ENCODE measurements around the gene CAV2. TPM values are rescaled to one million over a fixed set of nuclear protein-coding genes. Genes with fewer than 3 reads are reported as not detected.

The CAV2 gene
- total RNA-seq, 4 donors from 2014 or later: 125 to 148 (median 129) TPM

DNA sequence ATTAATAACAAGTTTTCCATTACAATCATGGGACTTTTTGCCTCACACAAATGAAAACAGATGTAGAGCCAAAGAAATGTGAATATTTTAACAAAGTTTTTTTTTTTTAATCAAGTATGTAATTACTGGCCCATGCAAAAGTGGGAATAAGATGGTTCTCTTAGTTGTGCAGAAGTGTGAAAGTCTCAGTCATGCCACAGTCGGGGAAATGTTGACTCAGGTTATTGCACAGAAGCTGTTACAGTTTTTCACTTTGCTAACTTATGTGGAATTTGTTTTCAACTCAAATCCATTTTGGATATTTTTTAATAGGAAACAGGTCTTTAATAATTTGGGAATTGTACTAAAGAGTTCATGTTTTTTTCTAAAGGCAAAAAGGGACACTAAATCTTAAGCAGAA, 44.0 kb upstream of the CAV2 start:
- TF ChIP-seq, protein P1, sequence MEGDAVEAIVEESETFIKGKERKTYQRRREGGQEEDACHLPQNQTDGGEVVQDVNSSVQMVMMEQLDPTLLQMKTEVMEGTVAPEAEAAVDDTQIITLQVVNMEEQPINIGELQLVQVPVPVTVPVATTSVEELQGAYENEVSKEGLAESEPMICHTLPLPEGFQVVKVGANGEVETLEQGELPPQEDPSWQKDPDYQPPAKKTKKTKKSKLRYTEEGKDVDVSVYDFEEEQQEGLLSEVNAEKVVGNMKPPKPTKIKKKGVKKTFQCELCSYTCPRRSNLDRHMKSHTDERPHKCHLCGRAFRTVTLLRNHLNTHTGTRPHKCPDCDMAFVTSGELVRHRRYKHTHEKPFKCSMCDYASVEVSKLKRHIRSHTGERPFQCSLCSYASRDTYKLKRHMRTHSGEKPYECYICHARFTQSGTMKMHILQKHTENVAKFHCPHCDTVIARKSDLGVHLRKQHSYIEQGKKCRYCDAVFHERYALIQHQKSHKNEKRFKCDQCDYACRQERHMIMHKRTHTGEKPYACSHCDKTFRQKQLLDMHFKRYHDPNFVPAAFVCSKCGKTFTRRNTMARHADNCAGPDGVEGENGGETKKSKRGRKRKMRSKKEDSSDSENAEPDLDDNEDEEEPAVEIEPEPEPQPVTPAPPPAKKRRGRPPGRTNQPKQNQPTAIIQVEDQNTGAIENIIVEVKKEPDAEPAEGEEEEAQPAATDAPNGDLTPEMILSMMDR (IDR thresholded peaks at IDR 0.05): no peak
- TF ChIP-seq POLR2A (IDR thresholded peaks at IDR 0.05; ENCODE audit: low read depth): no peak
- no peak for TF ChIP-seq POLR2AphosphoS5 (IDR thresholded peaks at IDR 0.05)
- TF ChIP-seq EP300 (IDR thresholded peaks at IDR 0.05): no peak
- no peak for DNase-seq (ENCODE audit: extremely low spot score)
- Histone ChIP-seq H3K36me3 (no peaks in the 10 kb centered on the region), H3K27ac (replicated peaks in 1 of 4) (no peak overlapping the region), H3K27me3 (no peaks in the 10 kb centered on the region), H3K4me1 (peaks cover 0 to 7% (median 2%) of the 10 kb centered on the region in 4 donors), H3K4me3 (no peak overlapping the region), H3K9me3 (no peaks in the 10 kb centered on the region)
- 69% methylated on average over 1 of the region's 1 CpG for WGBS
- intact Hi-C loops (cut with DNase I): no loop called here

DNA sequence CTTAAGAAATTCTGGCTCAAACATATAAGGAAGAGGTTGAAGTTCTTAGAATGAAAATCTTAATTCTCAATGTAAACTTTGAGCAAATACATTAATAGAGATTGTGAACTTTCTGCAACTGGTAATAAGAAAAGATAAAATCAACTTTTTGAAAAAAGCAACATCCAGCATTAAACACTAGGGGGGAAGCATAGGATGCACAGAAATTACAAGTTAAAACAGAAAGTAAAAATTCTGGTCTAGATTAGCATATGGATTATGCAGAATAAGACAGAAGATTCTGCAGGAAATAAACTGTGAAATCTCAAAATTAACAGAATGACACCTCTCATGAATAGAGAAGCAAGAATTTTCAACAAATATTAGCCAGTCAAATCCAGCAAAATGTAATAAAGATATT, 38.0 kb upstream of the CAV2 start:
- TF ChIP-seq POLR2AphosphoS5 (IDR thresholded peaks at IDR 0.05) (no peak), POLR2A (IDR thresholded peaks at IDR 0.05; ENCODE audit: low read depth) (no peak), EP300 (IDR thresholded peaks at IDR 0.05) (no peak)
- TF ChIP-seq, protein P1 (IDR thresholded peaks at IDR 0.05): no peak
- intact Hi-C loops (cut with DNase I): no loop called here
- no peak overlapping the region for H3K4me3 ChIP-seq

DNA sequence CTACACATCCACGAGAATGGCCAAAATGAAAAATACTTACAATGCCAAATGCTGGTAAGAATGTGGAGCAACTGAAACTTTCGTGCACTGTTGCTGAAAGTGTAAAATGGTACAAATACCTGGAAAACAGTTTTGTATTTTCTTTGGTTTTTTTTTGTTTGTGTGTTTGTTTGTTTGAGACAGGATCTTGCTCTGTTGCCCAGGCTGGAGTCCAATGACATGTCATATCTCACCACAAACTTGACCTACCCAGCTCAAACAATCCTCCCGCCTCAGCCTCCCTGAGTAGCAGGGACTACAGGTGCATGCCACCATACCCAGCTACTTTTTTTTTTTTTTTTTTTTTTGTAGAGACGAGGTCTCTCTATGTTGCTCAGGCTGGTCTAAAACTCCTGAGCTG, 35.6 kb upstream of the CAV2 start:
- WGBS: 93% methylated on average over 4 of the region's 4 CpGs
- H3K4me3 ChIP-seq: no peak overlapping the region
- no peaks in the 10 kb centered on the region for H3K27me3 ChIP-seq

More for the DNA sequence above, 38.0 kb upstream of the CAV2 start:
- Histone ChIP-seq H3K27ac (replicated peaks in 1 of 4) (no peak overlapping the region), H3K9me3 (no peaks in the 10 kb centered on the region), H3K27me3 (no peaks in the 10 kb centered on the region), H3K4me1 (peaks cover 7 to 12% (median 8%) of the 10 kb centered on the region in 4 donors), H3K36me3 (no peaks in the 10 kb centered on the region)
- no peak for DNase-seq (ENCODE audit: extremely low spot score)

DNA sequence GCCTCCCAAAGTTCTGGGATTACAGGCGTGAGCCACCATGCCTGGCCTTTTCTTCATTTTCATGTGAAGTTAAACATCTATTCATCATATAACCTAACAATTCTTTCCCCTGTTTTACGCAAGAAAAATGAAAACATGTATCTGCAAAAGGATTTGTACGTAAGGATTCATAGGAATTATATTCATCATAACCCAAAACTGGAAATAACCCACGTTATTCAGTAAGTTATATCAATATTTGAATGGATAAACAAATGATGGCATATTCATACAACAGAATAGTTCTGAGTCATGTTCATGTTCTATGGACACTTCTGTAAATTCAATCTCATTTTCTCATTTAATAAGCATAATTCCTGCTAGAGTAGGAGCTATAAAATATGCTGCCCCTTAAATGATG, 35.2 kb upstream of the CAV2 start:
- Histone ChIP-seq H3K36me3 (no peaks in the 10 kb centered on the region), H3K4me3 (no peak overlapping the region), H3K4me1 (peaks cover 8 to 14% (median 11%) of the 10 kb centered on the region in 4 donors), H3K27ac (replicated peaks in 1 of 4) (no peak overlapping the region), H3K9me3 (no peaks in the 10 kb centered on the region), H3K27me3 (no peaks in the 10 kb centered on the region)
- 76% methylated on average over 4 of the region's 4 CpGs for WGBS
- TF ChIP-seq, protein P1 (IDR thresholded peaks at IDR 0.05): no peak
- TF ChIP-seq POLR2A (IDR thresholded peaks at IDR 0.05; ENCODE audit: low read depth) (no peak), EP300 (IDR thresholded peaks at IDR 0.05) (no peak), POLR2AphosphoS5 (IDR thresholded peaks at IDR 0.05) (no peak)
- intact Hi-C loops (cut with DNase I): no loop called here
- no peak for DNase-seq (ENCODE audit: extremely low spot score)

More for the DNA sequence above, 35.6 kb upstream of the CAV2 start:
- H3K9me3 ChIP-seq: no peaks in the 10 kb centered on the region
- TF ChIP-seq, protein P1 (IDR thresholded peaks at IDR 0.05): no peak
- no peak for TF ChIP-seq POLR2A (IDR thresholded peaks at IDR 0.05; ENCODE audit: low read depth)
- no peak for TF ChIP-seq EP300 (IDR thresholded peaks at IDR 0.05)
- TF ChIP-seq POLR2AphosphoS5 (IDR thresholded peaks at IDR 0.05): no peak
- no peak overlapping the region for H3K27ac ChIP-seq (replicated peaks in 1 of 4)
- no peak for DNase-seq (ENCODE audit: extremely low spot score)
- peaks cover 8 to 14% (median 11%) of the 10 kb centered on the region in 4 donors for H3K4me1 ChIP-seq
- no peaks in the 10 kb centered on the region for H3K36me3 ChIP-seq
- intact Hi-C loops (cut with DNase I): no loop called here

DNA sequence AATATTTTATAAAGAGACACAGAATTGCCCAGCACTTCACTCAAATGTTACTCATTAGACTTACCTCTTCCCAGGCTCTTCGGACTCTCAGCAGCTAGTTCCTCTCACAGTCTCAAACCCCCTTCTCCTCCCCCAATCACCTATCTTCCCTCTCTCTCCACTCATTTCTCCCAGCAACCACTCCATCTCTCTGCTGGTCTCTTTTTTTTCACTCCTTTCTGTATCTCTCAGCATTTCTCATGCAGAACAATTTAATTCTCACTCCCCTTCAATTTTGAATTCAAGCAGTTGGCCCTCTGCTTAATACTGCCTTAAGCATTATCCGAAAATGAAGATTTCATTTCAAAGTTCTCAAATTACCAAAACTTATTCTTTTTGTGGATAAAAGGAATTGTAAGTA, 34.4 kb upstream of the CAV2 start:
- 97% methylated on average over 2 of the region's 2 CpGs for WGBS
- TF ChIP-seq, protein P1 (IDR thresholded peaks at IDR 0.05): no peak
- Histone ChIP-seq H3K36me3 (no peaks in the 10 kb centered on the region), H3K9me3 (no peaks in the 10 kb centered on the region), H3K27me3 (no peaks in the 10 kb centered on the region), H3K4me1 (peaks cover 8 to 18% (median 13%) of the 10 kb centered on the region in 4 donors), H3K27ac (replicated peaks in 1 of 4) (no peak overlapping the region), H3K4me3 (no peak overlapping the region)
- no peak for DNase-seq (ENCODE audit: extremely low spot score)
- intact Hi-C loops (cut with DNase I): no loop called here

Data from esophagus muscularis mucosa (tissue), 4 donors.